GM23248 (cell line): ENCODE data around the gene KRTAP10-9. TPM values are rescaled to one million over a fixed set of nuclear protein-coding genes. Genes with fewer than 3 reads are reported as not detected.

Source experiments
- DNase-seq: peaks from one replicate; pipeline ENCODE4 v3.0.0-alpha.2; 2015
- H2AFZ ChIP-seq: fragments of 200-600 bp; sonication (generic); 2 replicates; pipeline ENCODE4 v1.6.1; 2016; ENCODE audit warnings: antibody characterized with exemption
- H3F3A ChIP-seq: fragments of 200-600 bp; sonication (generic); 2 replicates; pipeline ENCODE4 v1.6.1; 2016; ENCODE audit warnings: mild to moderate bottlenecking, antibody characterized with exemption, mixed run types; ENCODE audit not compliant: insufficient read depth
- H3K27ac ChIP-seq: fragments of 200-600 bp; sonication (generic); 2 replicates; pipeline ENCODE4 v1.5.1; 2016; ENCODE audit warnings: mild to moderate bottlenecking
- H3K27me3 ChIP-seq: fragments of 200-600 bp; sonication (generic); replicated peaks from 2 replicates; pipeline ENCODE4 v1.6.1; 2016; ENCODE audit warnings: mild to moderate bottlenecking; ENCODE audit not compliant: insufficient read depth
- H3K36me3 ChIP-seq: fragments of 200-600 bp; sonication (generic); 2 replicates; pipeline ENCODE4 v1.6.1; 2016; ENCODE audit warnings: low read depth, mild to moderate bottlenecking
- H3K4me1 ChIP-seq: fragments of 200-600 bp; sonication (generic); 2 replicates; pipeline ENCODE4 v1.6.1; 2016; ENCODE audit warnings: mild to moderate bottlenecking; ENCODE audit not compliant: insufficient read depth
- H3K4me2 ChIP-seq: fragments of 200-600 bp; sonication (generic); one replicate; pipeline ENCODE4 v1.6.1; 2016; ENCODE audit warnings: mild to moderate bottlenecking; ENCODE audit not compliant: unreplicated experiment
- H3K4me3 ChIP-seq: fragments of 200-600 bp; sonication (generic); 2 replicates; pipeline ENCODE4 v1.5.1; 2016; ENCODE audit warnings: mild to moderate bottlenecking
- H3K79me2 ChIP-seq: fragments of 200-600 bp; sonication (generic); 2 replicates; pipeline ENCODE4 v1.6.1; 2016; ENCODE audit warnings: mild to moderate bottlenecking; ENCODE audit not compliant: insufficient read depth
- H3K9ac ChIP-seq: fragments of 200-600 bp; sonication (generic); 2 replicates; pipeline ENCODE4 v1.6.1; 2016; ENCODE audit warnings: mild to moderate bottlenecking
- H3K9me2 ChIP-seq: fragments of 200-600 bp; sonication (generic); 2 replicates; pipeline ENCODE4 v1.6.1; 2016; ENCODE audit warnings: mixed run types, mild to moderate bottlenecking, moderate library complexity; ENCODE audit not compliant: insufficient read depth
- H3K9me3 ChIP-seq: fragments of 200-600 bp; sonication (generic); one replicate; pipeline ENCODE4 v1.6.1; 2017; ENCODE audit warnings: low read depth
- H4K20me1 ChIP-seq: fragments of 200-600 bp; sonication (generic); 2 replicates; pipeline ENCODE4 v1.6.0; 2016; ENCODE audit not compliant: insufficient read depth
- EZH2 ChIP-seq: fragments of 200-600 bp; sonication (generic); IDR thresholded peaks from 2 replicates; pipeline ENCODE4 v1.6.1; 2018; ENCODE audit warnings: antibody characterized with exemption, mild to moderate bottlenecking; ENCODE audit not compliant: insufficient read depth, poor library complexity, severe bottlenecking
- EZH2phosphoT487 ChIP-seq: fragments of 200-600 bp; sonication (generic); IDR thresholded peaks from 2 replicates; pipeline ENCODE4 v1.6.1; 2018; ENCODE audit warnings: antibody characterized with exemption, moderate library complexity, mild to moderate bottlenecking, low read depth; ENCODE audit not compliant: insufficient read depth
- WGBS, 2 experiments: methylation state at CpG; one replicate each; pipeline ENCODE4 v1.1.6; 2015 to 2017; ENCODE audit warnings: low lambda C conversion rate in 2 of 2, low coverage in 1 of 2; ENCODE audit errors: missing lambda C conversion rate in 2 of 2; 5-methylcytosine and 5-hydroxymethylcytosine counted together
- in situ Hi-C: fragments of 300-500 bp; cut with MboI; formaldehyde crosslinking; loops from 2 replicates; pipeline ENCODE4 v1.15.0; 2020
- polyA plus RNA-seq: library from polyadenylated mRNA; unstranded; fragments of >200 nt; fragmentation: Nextera tagmentation; extraction: Ambion mirVana; gene quantifications from 2 replicates; pipeline ENCODE4 v1.2.1, GENCODE V29; 2016
- total RNA-seq: library from RNA; depleted of rRNA; stranded (reverse); fragments of >200 nt; shearing (Covaris generic); gene quantifications from 2 replicates; pipeline ENCODE4 v1.2.3, GENCODE V29; 2014

Gene KRTAP10-9
- total and polyA plus RNA-seq, 2 experiments from 2014 or later, result not detected

DNA sequence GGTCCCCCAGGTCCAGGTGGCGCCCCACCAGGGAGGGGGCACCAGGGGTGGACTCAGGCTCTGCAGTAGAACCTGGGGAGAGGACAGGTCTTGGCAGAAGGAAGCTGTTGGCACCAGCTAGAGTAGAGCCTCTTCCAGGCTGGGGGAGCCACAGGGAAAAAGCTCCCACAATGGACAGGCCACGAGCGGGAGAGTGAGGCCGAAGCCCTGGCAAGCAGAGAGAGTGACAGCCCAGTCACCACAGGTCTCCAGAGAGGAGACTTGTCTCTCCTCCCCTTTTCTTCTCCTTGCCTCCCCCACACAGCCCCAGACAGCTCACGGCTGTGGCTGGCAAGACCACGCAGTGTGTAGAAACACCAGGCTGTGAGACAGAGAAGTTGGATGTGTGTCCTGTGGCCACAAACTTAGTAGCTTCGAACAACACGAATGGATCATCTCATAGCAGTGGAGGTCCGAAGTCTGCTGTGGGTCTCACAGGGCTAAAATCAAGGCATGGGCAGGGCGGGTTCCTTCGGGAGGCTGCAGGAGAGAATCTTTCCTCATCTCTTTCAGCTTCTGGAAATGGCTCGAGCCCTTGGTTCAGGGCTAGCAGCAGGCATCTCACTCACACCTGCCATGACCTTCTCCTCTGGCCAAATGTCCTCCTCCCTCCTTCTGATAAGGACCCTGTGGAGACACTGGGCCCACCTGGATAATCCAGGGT is 24.2 kb downstream of the KRTAP10-9 start:
- no peak for DNase-seq
- Histone ChIP-seq H3K9me3 (no peaks in the 10 kb centered on the region), H2AFZ (no peak overlapping the region), H3K9me2 (no peaks in the 10 kb centered on the region), H3K4me3 (no peak overlapping the region), H3K9ac (no peak overlapping the region), H3K36me3 (no peaks in the 10 kb centered on the region), H3K4me1 (no peaks in the 10 kb centered on the region), H3K4me2 (no peak overlapping the region), H3K27ac (no peak overlapping the region), H4K20me1 (no peaks in the 10 kb centered on the region), H3K79me2 (no peaks in the 10 kb centered on the region), H3F3A (no peaks in the 10 kb centered on the region), H3K27me3 (peaks cover 14% of the 10 kb centered on the region)
- TF ChIP-seq EZH2phosphoT487 (no peak), EZH2 (no peak)
- in situ Hi-C loops, result no loop called here
- WGBS, 2 experiments, result 48 to 49% methylated on average over 12 of the region's 12 CpGs

- in situ Hi-C loops, result no loop called here
- H3K9me2 ChIP-seq, result no peaks in the 10 kb centered on the region
- H3K27ac ChIP-seq, result no peak overlapping the region
- no peak for DNase-seq
- H3K9me3 ChIP-seq, result no peaks in the 10 kb centered on the region
- no peaks in the 10 kb centered on the region for H3K79me2 ChIP-seq
- TF ChIP-seq EZH2phosphoT487, result no peak
- no peak for TF ChIP-seq EZH2
- no peak overlapping the region for H2AFZ ChIP-seq
- no peaks in the 10 kb centered on the region for H3K36me3 ChIP-seq
- WGBS, 2 experiments, result 7 to 13% methylated on average over 13 to 14 of the region's 14 CpGs
- no peak overlapping the region for H3K9ac ChIP-seq
- no peak overlapping the region for H3K4me2 ChIP-seq
- H3K27me3 ChIP-seq, result peaks cover 14% of the 10 kb centered on the region; the same call in 1 of the 2 replicates
- no peak overlapping the region for H3K4me3 ChIP-seq
- H3K4me1 ChIP-seq, result no peaks in the 10 kb centered on the region
- H3F3A ChIP-seq, result no peaks in the 10 kb centered on the region
- H4K20me1 ChIP-seq, result no peaks in the 10 kb centered on the region
These were observed 26.2 kb downstream of the KRTAP10-9 start for GRCh38 chr21:44653123-44653522.

DNA sequence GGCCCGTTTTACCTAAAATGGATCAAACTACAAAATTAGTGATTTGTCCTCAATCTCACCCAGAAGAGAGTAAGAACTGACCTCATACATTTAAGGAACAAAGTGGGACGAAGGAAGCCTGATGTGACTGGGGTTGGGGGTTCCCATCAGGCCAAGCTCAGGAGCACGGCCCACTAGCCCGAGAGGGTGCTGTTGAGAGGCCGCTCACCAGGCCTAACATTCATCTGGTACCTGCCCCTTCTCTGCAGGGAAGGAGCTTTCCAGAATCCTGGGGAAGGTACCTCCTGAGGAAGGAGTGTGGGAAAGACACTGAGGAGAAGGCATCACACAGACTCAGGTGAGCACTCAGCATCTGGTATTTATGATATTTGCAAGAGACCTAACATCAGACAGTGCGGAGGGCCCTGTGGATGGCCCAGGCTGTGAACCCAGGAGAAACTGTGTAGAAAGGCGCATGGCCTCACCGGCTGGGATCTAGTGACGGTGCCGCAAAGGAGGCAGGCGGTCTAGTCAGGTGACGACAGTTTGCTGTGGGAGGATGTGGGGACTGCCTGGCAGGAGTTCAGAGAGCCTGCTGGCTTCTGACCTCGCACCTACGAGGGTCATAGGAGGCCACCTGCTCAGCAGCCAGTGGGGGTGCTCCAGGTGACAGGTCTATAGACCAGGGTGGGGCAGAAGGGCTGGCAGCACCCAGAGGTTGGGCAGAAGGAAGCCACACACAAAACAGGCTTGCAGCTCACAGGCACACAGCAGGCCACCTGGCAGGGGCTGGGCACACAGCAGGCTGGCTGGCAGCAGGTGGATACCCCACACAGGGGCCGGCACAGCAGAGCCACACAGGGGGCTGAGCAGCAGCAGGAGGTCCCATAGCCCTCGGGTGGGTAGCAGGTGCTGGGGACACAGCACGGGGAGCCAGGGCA is 27.0 kb downstream of the KRTAP10-9 start:
- Histone ChIP-seq H3K9me2 (no peaks in the 10 kb centered on the region), H3K36me3 (no peaks in the 10 kb centered on the region), H3K27ac (no peak overlapping the region), H3K4me2 (no peak overlapping the region), H3F3A (no peaks in the 10 kb centered on the region), H4K20me1 (no peaks in the 10 kb centered on the region), H3K4me1 (no peaks in the 10 kb centered on the region), H3K9me3 (no peaks in the 10 kb centered on the region), H3K27me3 (peaks cover 14% of the 10 kb centered on the region; the same call in 1 of the 2 replicates), H2AFZ (no peak overlapping the region), H3K9ac (no peak overlapping the region), H3K79me2 (no peaks in the 10 kb centered on the region), H3K4me3 (no peak overlapping the region)
- 32% methylated on average over 16 to 17 of the region's 17 CpGs for WGBS, 2 experiments
- in situ Hi-C loops, result no loop called here
- TF ChIP-seq EZH2, result no peak
- TF ChIP-seq EZH2phosphoT487, result no peak
- no peak for DNase-seq

- Histone ChIP-seq H3K4me1 (no peaks in the 10 kb centered on the region), H3K27me3 (peaks cover 14% of the 10 kb centered on the region), H3K4me3 (no peak within 1 kb of the TSS), H3F3A (no peaks in the 10 kb centered on the region), H3K27ac (no peak within 1 kb of the TSS), H3K4me2 (no peak within 1 kb of the TSS), H3K9ac (no peak within 1 kb of the TSS), H3K36me3 (no peaks in the 10 kb centered on the region), H3K79me2 (no peaks in the 10 kb centered on the region), H3K9me3 (no peaks in the 10 kb centered on the region), H3K9me2 (no peaks in the 10 kb centered on the region), H4K20me1 (no peaks in the 10 kb centered on the region), H2AFZ (no peak within 1 kb of the TSS)
- TF ChIP-seq EZH2 (no peak), EZH2phosphoT487 (no peak)
- WGBS, 2 experiments, result 24 to 35% methylated on average over 8 to 9 of the region's 9 CpGs
- in situ Hi-C loops, result no loop called here
- no peak for DNase-seq
These were observed 27.8 kb downstream of the KRTAP10-9 start, which contains the start of gene KRTAP12-4 for GRCh38 chr21:44654576-44655175. TSS of gene KRTAP12-4 (minus strand) at chr21:44654659. CDS start at chr21:44654614, 45 bp downstream.
